ENCODE data around the gene PTGES2.

DNA sequence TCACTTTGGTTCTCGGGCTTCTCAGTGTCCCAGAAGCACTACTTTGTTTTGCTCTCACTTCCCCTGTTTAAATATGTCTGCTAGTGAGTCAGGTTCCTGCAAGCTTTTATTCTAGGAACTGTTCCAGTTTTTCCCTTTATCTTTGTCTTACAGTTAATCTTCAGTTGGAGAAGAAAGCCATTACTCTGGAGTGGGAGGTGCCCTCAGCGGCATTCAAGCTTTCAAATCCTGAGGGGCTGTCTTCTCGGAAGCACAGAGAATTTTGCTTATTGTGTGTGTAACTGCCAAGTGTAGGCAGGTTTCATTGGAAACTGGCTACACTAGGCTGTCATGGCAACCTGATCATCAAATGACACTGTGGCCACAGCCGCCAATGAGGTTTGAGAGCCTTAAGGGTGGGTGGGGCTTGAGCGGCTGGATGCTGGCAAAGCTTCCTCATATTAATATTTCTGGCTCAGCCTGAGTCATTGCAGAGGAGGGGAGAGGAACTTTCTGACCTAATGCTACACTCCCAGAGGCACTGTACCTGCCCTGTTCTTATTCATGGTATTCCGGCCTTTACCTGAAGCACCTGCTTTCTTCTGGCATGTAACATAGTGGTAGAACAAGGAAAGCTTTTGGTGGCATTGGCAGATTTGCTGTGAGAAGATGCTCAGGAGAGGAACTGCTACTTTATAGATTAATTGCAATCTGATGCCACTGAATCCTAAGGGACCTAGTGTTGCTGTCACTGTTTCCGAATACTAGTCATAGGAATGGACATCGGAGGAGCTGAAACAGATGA lies 33.2 kb downstream of the PTGES2 start:
- TF ChIP-seq, protein P1, sequence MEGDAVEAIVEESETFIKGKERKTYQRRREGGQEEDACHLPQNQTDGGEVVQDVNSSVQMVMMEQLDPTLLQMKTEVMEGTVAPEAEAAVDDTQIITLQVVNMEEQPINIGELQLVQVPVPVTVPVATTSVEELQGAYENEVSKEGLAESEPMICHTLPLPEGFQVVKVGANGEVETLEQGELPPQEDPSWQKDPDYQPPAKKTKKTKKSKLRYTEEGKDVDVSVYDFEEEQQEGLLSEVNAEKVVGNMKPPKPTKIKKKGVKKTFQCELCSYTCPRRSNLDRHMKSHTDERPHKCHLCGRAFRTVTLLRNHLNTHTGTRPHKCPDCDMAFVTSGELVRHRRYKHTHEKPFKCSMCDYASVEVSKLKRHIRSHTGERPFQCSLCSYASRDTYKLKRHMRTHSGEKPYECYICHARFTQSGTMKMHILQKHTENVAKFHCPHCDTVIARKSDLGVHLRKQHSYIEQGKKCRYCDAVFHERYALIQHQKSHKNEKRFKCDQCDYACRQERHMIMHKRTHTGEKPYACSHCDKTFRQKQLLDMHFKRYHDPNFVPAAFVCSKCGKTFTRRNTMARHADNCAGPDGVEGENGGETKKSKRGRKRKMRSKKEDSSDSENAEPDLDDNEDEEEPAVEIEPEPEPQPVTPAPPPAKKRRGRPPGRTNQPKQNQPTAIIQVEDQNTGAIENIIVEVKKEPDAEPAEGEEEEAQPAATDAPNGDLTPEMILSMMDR (IDR thresholded peaks at IDR 0.05; ENCODE audit: low read length) = no peak
- no peak for TF ChIP-seq EZH2phosphoT487 (IDR thresholded peaks at IDR 0.05; ENCODE audit: low read length)

Data from MM.1S (cell line).